Measurements from ENCODE around the gene ZNF827.

ZNF827 gene

DNA sequence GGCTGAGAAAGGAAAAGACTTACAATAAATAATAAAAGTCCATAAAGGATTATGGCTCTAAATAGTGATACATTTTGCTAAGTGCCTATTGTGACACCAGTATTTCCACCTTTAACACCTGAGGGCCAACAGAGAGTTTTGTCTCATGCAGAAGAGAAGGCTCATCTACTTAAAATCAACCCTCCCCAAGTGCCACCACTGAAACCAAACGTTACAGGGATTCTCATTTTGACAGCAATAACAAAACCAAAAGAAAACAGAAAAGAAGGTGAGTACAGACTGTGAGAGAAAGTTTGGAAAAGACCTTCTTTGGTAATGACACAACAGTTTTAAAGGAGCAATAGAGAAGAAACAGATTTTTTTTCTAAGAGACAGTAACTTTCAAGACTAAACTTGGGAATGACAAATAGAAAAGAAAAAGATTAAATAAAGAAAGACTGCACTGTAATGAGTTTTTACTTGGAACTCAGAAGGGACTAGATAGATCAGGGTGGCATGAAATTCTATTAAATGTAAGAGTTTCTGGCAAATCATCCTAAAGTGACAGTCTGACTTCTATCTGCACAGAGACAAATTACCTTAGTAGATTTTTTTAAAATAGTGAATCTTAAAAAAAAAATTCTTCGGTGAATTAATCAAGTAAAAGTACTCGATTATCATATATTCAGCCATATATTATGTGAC, 109.7 kb downstream of the ZNF827 start:
- no peaks in the 10 kb centered on the region for H3K27me3 Mint-ChIP-seq
- H3K4me3 Mint-ChIP-seq: no peak overlapping the region
- no peaks in the 10 kb centered on the region for H3K36me3 Mint-ChIP-seq (ENCODE audit: low read depth)
- intact Hi-C loops (cut with micrococcal nuclease): loop anchor here (10.0 kb wide), 1 partner anchor 106 kb away; the partner anchor contains the start of gene ZNF827
- peak overlapping the region; percentile 16 for H3K27ac Mint-ChIP-seq
- peaks cover 15% of the 10 kb centered on the region for H3K4me1 Mint-ChIP-seq (ENCODE audit: low read depth)
- H3K9me3 Mint-ChIP-seq: no peaks in the 10 kb centered on the region

DNA sequence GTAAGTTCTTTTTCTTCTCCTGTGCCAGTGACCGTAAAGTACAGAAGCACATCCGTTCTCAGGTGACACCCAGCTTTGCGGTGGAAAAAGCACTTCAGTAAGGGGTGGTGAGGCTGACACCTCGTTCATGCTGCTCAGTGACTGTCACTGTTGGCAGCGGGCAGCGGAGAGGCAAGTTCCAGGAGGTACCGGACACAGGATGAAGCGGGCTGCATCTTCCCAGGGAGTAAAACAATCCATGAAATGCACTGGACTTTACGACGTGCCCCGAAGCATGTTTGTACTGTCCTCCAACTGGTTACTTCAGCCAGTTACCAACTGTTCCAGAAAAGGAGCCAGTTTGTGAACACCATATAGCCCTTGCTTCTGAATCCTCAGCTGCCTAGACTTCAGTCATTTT, 110.7 kb downstream of the ZNF827 start:
- Mint-ChIP-seq H3K27me3 (no peaks in the 10 kb centered on the region), H3K36me3 (ENCODE audit: low read depth) (no peaks in the 10 kb centered on the region), H3K27ac (peak overlapping the region; percentile 16), H3K4me1 (ENCODE audit: low read depth) (peaks cover 24% of the 10 kb centered on the region), H3K9me3 (no peaks in the 10 kb centered on the region), H3K4me3 (no peak overlapping the region)
- intact Hi-C loops (cut with micrococcal nuclease): loop anchor here (10.0 kb wide), 1 partner anchor 107 kb away; the partner anchor contains the start of gene ZNF827

- Mint-ChIP-seq H3K27ac (peak overlapping the region; percentile 40), H3K36me3 (ENCODE audit: low read depth) (no peaks in the 10 kb centered on the region), H3K4me1 (ENCODE audit: low read depth) (peaks cover 44% of the 10 kb centered on the region), H3K9me3 (no peaks in the 10 kb centered on the region), H3K4me3 (no peak overlapping the region), H3K27me3 (no peaks in the 10 kb centered on the region)
- intact Hi-C loops (cut with micrococcal nuclease): loop anchor here (10.0 kb wide), 1 partner anchor 110 kb away; the partner anchor contains the start of gene ZNF827
Observed at GRCh38 chr4:145825255-145825654, 113.4 kb downstream of the ZNF827 start.

DNA sequence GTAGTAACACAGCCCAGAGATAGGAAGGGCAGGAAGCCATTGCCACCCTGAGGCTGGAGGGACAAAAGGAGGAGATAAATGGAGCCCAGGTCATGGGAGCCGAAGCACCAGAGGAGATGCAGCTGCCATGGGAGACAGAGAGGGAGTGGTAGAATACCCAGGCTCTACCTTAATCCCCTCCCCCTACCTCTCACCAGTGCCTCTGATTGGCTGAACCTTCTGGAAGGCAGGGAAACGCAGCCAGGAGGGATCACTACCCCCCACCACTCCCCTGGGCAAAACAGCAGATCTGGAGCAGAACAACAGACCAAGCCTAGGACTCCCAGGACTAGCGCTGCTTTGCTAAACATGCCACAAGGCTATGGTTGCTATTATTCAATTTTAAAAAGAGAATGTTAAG, 114.2 kb downstream of the ZNF827 start:
- Mint-ChIP-seq H3K4me1 (ENCODE audit: low read depth) (peaks cover 52% of the 10 kb centered on the region), H3K9me3 (no peaks in the 10 kb centered on the region), H3K27ac (peak overlapping the region; percentile 40), H3K36me3 (ENCODE audit: low read depth) (no peaks in the 10 kb centered on the region), H3K27me3 (no peaks in the 10 kb centered on the region), H3K4me3 (no peak overlapping the region)
- intact Hi-C loops (cut with micrococcal nuclease): loop anchor here (5.0 to 10.0 kb wide), 2 partner anchors 92 to 110 kb away; partner anchors contain the start of gene ZNF827

DNA sequence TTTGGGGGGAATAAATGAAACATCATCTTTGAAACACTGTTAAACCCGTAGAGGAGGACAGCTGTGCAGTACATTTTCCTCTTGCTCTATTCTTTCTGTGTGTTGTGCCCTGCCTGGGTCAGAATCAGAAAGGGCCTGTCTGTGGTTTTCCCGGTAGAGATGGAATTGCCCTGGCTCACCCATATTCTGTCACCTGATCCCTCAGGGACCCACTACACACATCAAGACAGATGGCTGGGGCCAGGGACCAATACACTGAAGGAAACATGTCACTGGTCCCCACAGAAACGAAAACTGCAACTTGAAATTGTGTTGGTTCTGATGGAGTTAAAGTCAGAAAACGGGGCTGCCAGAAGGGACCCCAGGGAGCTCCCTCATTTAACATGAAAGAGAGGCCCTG, 114.9 kb downstream of the ZNF827 start:
- intact Hi-C loops (cut with micrococcal nuclease): loop anchor here (5.0 to 10.0 kb wide), 2 partner anchors 91 to 111 kb away; partner anchors contain the start of gene ZNF827
- Mint-ChIP-seq H3K27me3 (no peaks in the 10 kb centered on the region), H3K36me3 (ENCODE audit: low read depth) (no peaks in the 10 kb centered on the region), H3K4me1 (ENCODE audit: low read depth) (peaks cover 52% of the 10 kb centered on the region), H3K27ac (peak overlapping the region; percentile 40), H3K4me3 (no peak overlapping the region), H3K9me3 (no peaks in the 10 kb centered on the region)

- Mint-ChIP-seq H3K9me3 (peaks cover 2% of the 10 kb centered on the region), H3K36me3 (ENCODE audit: low read depth) (no peaks in the 10 kb centered on the region)
- intact Hi-C loops (cut with micrococcal nuclease): loop anchor here (5.0 to 10.0 kb wide), 2 partner anchors 90 to 112 kb away; partner anchors contain the start of gene ZNF827
Observed at GRCh38 chr4:145822581-145822980, 116.0 kb downstream of the ZNF827 start.

GRCh38 chr4:145822181-145822580, 116.4 kb downstream of the ZNF827 start:
- H3K4me3 Mint-ChIP-seq: no peak overlapping the region
- peaks cover 6% of the 10 kb centered on the region for H3K9me3 Mint-ChIP-seq
- H3K27me3 Mint-ChIP-seq: no peaks in the 10 kb centered on the region
- H3K36me3 Mint-ChIP-seq (ENCODE audit: low read depth): no peaks in the 10 kb centered on the region
- peak overlapping the region; percentile 40 for H3K27ac Mint-ChIP-seq
- peaks cover 52% of the 10 kb centered on the region for H3K4me1 Mint-ChIP-seq (ENCODE audit: low read depth)
- intact Hi-C loops (cut with micrococcal nuclease): loop anchor here (5.0 to 10.0 kb wide), 2 partner anchors 90 to 113 kb away; partner anchors contain the start of gene ZNF827

More at GRCh38 chr4:145822581-145822980, 116.0 kb downstream of the ZNF827 start:
- Mint-ChIP-seq H3K27me3 (no peaks in the 10 kb centered on the region), H3K27ac (peak overlapping the region; percentile 40), H3K4me3 (no peak overlapping the region), H3K4me1 (ENCODE audit: low read depth) (peaks cover 52% of the 10 kb centered on the region)

DNA sequence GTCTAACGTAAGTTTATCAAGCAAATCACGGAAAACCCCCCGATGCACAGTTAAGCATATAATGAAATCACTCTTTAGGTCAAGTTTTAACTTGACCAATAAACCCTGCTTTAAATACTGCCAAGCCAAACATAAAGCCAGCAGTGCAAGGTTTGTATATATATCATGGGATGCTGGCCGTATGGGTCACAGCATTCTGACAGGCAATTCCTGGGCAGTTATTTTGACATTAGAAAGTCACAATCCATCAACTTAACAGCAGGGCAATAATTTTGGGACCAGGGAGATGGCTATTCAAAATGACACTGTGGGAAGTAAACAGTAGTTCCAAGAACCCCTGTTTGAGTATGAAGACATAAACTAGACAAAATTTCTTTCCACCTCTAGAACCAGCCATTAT, 116.9 kb downstream of the ZNF827 start:
- H3K36me3 Mint-ChIP-seq (ENCODE audit: low read depth): no peaks in the 10 kb centered on the region
- peaks cover 52% of the 10 kb centered on the region for H3K4me1 Mint-ChIP-seq (ENCODE audit: low read depth)
- peak overlapping the region; percentile 40 for H3K27ac Mint-ChIP-seq
- H3K4me3 Mint-ChIP-seq: no peak overlapping the region
- intact Hi-C loops (cut with micrococcal nuclease): loop anchor here (5.0 to 10.0 kb wide), 2 partner anchors 89 to 113 kb away; partner anchors contain the start of gene ZNF827
- no peaks in the 10 kb centered on the region for H3K27me3 Mint-ChIP-seq
- peaks cover 10% of the 10 kb centered on the region for H3K9me3 Mint-ChIP-seq

DNA sequence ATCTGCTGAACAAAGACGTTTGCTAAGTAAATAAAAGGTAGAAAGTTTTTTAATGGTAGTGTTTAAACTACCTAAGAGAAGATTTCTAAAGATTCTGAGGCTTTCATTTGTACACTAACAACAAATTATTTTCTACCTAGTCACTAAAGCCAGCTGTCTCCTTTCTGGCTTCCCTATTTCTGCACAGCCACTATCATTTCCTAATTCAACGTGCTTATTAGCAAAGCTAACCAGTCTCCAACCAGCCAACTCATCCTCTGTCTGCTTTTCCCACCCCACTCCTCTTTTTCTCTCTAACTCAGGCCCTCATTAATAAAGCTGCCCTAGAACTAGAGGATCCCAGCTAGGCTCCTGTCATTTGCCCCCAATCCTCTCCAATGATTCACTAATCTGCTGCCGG, 118.2 kb downstream of the ZNF827 start:
- Mint-ChIP-seq H3K36me3 (ENCODE audit: low read depth) (no peaks in the 10 kb centered on the region), H3K27ac (peak overlapping the region; percentile 80), H3K4me1 (ENCODE audit: low read depth) (peaks cover 52% of the 10 kb centered on the region), H3K27me3 (no peaks in the 10 kb centered on the region), H3K9me3 (peaks cover 10% of the 10 kb centered on the region), H3K4me3 (no peak overlapping the region)
- intact Hi-C loops (cut with micrococcal nuclease): loop anchor here (5.0 to 10.0 kb wide), 2 partner anchors 88 to 114 kb away; partner anchors contain the start of gene ZNF827

DNA sequence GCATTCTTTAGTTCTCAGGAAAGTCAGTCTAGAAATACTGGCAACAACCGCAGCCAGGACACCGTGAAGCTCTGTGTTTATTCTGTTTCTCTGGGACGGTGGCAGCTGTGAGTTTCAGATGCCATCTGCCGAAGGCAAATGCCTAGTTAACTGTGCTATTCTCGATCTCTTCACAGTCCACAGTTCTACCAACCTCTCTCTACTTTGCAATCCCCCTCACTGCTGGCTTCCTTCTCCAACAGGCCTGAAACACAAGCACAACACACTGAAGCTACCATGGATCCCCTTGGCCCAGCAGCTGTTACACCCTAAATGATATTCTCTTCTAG, 118.8 kb downstream of the ZNF827 start:
- peak overlapping the region; percentile 80 for H3K27ac Mint-ChIP-seq
- no peak overlapping the region for H3K4me3 Mint-ChIP-seq
- H3K4me1 Mint-ChIP-seq (ENCODE audit: low read depth): peaks cover 46% of the 10 kb centered on the region
- H3K27me3 Mint-ChIP-seq: no peaks in the 10 kb centered on the region
- intact Hi-C loops (cut with micrococcal nuclease): loop anchor here (5.0 to 10.0 kb wide), 2 partner anchors 88 to 115 kb away; partner anchors contain the start of gene ZNF827
- no peaks in the 10 kb centered on the region for H3K36me3 Mint-ChIP-seq (ENCODE audit: low read depth)
- H3K9me3 Mint-ChIP-seq: peaks cover 10% of the 10 kb centered on the region

- H3K36me3 Mint-ChIP-seq (ENCODE audit: low read depth): no peaks in the 10 kb centered on the region
- intact Hi-C loops (cut with micrococcal nuclease): no loop called here
Observed at GRCh38 chr4:145819101-145819852, 119.3 kb downstream of the ZNF827 start.

GRCh38 chr4:145818011-145818410, 120.6 kb downstream of the ZNF827 start:
- intact Hi-C loops (cut with micrococcal nuclease): no loop called here
- peaks cover 30% of the 10 kb centered on the region for H3K4me1 Mint-ChIP-seq (ENCODE audit: low read depth)
- no peak overlapping the region for H3K27ac Mint-ChIP-seq
- peaks cover 10% of the 10 kb centered on the region for H3K9me3 Mint-ChIP-seq
- H3K4me3 Mint-ChIP-seq: no peak overlapping the region
- no peaks in the 10 kb centered on the region for H3K27me3 Mint-ChIP-seq
- H3K36me3 Mint-ChIP-seq (ENCODE audit: low read depth): no peaks in the 10 kb centered on the region

More at GRCh38 chr4:145819101-145819852, 119.3 kb downstream of the ZNF827 start:
- Mint-ChIP-seq H3K4me1 (ENCODE audit: low read depth) (peaks cover 41% of the 10 kb centered on the region), H3K27ac (peak overlapping the region; percentile 80), H3K9me3 (peaks cover 10% of the 10 kb centered on the region), H3K4me3 (no peak overlapping the region), H3K27me3 (no peaks in the 10 kb centered on the region)

GRCh38 chr4:145816091-145816490, 122.5 kb downstream of the ZNF827 start:
- Mint-ChIP-seq H3K36me3 (ENCODE audit: low read depth) (no peaks in the 10 kb centered on the region), H3K9me3 (peaks cover 10% of the 10 kb centered on the region), H3K4me1 (ENCODE audit: low read depth) (peaks cover 15% of the 10 kb centered on the region), H3K27me3 (no peaks in the 10 kb centered on the region), H3K4me3 (no peak overlapping the region), H3K27ac (no peak overlapping the region)
- intact Hi-C loops (cut with micrococcal nuclease): no loop called here

DNA sequence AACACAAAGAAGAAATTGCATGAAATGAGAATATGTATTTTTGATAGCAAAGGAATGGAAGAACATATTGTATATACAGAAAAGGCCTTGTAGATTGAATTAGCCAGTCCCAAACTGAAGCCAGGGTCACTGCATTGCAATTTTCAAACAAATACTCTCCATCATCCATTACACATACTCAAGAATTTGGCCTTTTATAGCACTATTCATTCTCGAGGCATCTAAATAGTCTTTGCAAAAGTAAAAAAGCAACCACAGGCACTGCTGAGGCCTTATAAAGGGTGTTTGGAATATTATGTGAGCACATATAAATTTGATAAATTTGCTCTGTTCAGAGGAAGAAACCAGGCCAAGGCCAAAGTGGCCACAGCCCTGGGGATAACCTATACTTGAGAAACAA, 123.0 kb downstream of the ZNF827 start:
- Mint-ChIP-seq H3K9me3 (peaks cover 10% of the 10 kb centered on the region), H3K27me3 (no peaks in the 10 kb centered on the region), H3K27ac (no peak overlapping the region), H3K4me3 (no peak overlapping the region), H3K36me3 (ENCODE audit: low read depth) (peaks cover under 1% of the 10 kb centered on the region), H3K4me1 (ENCODE audit: low read depth) (peaks cover 12% of the 10 kb centered on the region)
- intact Hi-C loops (cut with micrococcal nuclease): no loop called here

Measured in dendritic cell treated with granulocyte-macrophage colony-stimulating factor and Interleukin-4, amounts not matched to agents 40 ng/mL and 50 ng/mL, for 4 days (primary cell).